DMS153 (cell line): ENCODE data around the gene TMEM35A.
"Not testable (repeated sequence)": the region's sequence is repeated elsewhere in the genome, so short reads cannot be mapped to it uniquely, and the experiment has no call there.

Source experiments
- DNase-seq: peaks from one replicate; lab custom pipeline; 2025; lab: John Stamatoyannopoulos, UW

The TMEM35A gene

GRCh38 chrX:101078716-101079598 lies at the start of gene TMEM35A:
Gene TMEM35A (plus strand): TSS chrX:101078879. CDS start chrX:101079003, 124 bp downstream.
- DNase-seq: no peak

- DNase-seq: no peak
Measured at GRCh38 chrX:101029665-101030064, 49.0 kb upstream of the TMEM35A start.

GRCh38 chrX:101037231-101037630 lies 41.4 kb upstream of the TMEM35A start:
- DNase-seq: no peak

GRCh38 chrX:101040197-101040596 lies 38.5 kb upstream of the TMEM35A start:
- no peak for DNase-seq

- DNase-seq: no peak
Measured at GRCh38 chrX:101051153-101051548, 27.5 kb upstream of the TMEM35A start.

- DNase-seq: peak; percentile 40
Measured at GRCh38 chrX:101051549-101052302, 27.0 kb upstream of the TMEM35A start, which contains the start of gene TRMT2B. Gene TRMT2B (minus strand): TSS chrX:101052111. CDS start chrX:101042289, 9,822 bp downstream.

GRCh38 chrX:101056551-101056950 lies 22.1 kb upstream of the TMEM35A start:
- DNase-seq: not testable (repeated sequence)

GRCh38 chrX:101057093-101057714 lies 21.5 kb upstream of the TMEM35A start:
- DNase-seq: no peak

GRCh38 chrX:101062176-101062575 lies 16.5 kb upstream of the TMEM35A start:
- no peak for DNase-seq

- no peak for DNase-seq
Measured at GRCh38 chrX:101071582-101071981, 7.1 kb upstream of the TMEM35A start.

GRCh38 chrX:101079736-101080270 lies 1.1 kb downstream of the TMEM35A start:
- no peak for DNase-seq

GRCh38 chrX:101080326-101081124 lies 1.8 kb downstream of the TMEM35A start:
- no peak for DNase-seq

- DNase-seq: no peak
Measured at GRCh38 chrX:101081231-101081630, 2.6 kb downstream of the TMEM35A start.

GRCh38 chrX:101091817-101092216 lies 13.1 kb downstream of the TMEM35A start:
- DNase-seq: no peak

GRCh38 chrX:101097546-101098453 lies 19.1 kb downstream of the TMEM35A start, which contains the start of gene CENPI:
Gene CENPI (plus strand): TSS chrX:101098204. CDS start chrX:101101071, 2,867 bp downstream.
- DNase-seq: peak; percentile 84

- no peak for DNase-seq
Measured at GRCh38 chrX:101108284-101108683, 29.6 kb downstream of the TMEM35A start.

GRCh38 chrX:101117701-101118100 lies 39.0 kb downstream of the TMEM35A start:
- no peak for DNase-seq

GRCh38 chrX:101136235-101136634 lies 57.6 kb downstream of the TMEM35A start:
- no peak for DNase-seq
